Measurements from ENCODE around the gene CCT2. TPM values are rescaled to one million over a fixed set of nuclear protein-coding genes. Genes with fewer than 3 reads are reported as not detected.

CCT2 gene
- total RNA-seq, 1 donor from 2014 or later, result 224 TPM

DNA sequence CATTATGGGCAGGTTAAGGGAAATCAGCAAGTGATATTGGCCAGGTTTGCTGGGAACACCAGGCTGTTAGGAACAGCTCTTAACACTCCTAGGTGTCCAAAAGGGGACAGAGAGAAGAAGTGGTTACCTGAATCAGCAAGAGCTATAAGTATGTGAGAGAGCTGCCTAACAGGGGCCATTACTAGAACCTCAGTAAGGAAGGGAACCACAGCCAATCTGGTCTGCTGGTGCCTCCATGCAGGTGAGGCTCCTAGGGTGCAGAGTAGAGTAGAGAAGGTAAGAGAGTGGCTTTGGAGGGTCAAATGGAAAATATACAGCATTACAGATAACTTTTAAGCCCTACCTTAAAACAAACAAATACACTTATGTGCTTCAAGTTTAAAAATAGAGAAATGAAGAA, 36.6 kb upstream of the CCT2 start:
- Histone ChIP-seq H3K4me3 (ENCODE audit: low read depth, low read length) (no peak overlapping the region), H3K36me3 (ENCODE audit: control insufficient read depth, insufficient read depth, low read length) (no peaks in the 10 kb centered on the region), H3K27me3 (ENCODE audit: control insufficient read depth, insufficient read depth, low read length) (no peaks in the 10 kb centered on the region)
- TF ChIP-seq, protein P1, sequence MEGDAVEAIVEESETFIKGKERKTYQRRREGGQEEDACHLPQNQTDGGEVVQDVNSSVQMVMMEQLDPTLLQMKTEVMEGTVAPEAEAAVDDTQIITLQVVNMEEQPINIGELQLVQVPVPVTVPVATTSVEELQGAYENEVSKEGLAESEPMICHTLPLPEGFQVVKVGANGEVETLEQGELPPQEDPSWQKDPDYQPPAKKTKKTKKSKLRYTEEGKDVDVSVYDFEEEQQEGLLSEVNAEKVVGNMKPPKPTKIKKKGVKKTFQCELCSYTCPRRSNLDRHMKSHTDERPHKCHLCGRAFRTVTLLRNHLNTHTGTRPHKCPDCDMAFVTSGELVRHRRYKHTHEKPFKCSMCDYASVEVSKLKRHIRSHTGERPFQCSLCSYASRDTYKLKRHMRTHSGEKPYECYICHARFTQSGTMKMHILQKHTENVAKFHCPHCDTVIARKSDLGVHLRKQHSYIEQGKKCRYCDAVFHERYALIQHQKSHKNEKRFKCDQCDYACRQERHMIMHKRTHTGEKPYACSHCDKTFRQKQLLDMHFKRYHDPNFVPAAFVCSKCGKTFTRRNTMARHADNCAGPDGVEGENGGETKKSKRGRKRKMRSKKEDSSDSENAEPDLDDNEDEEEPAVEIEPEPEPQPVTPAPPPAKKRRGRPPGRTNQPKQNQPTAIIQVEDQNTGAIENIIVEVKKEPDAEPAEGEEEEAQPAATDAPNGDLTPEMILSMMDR (IDR thresholded peaks at IDR 0.05; ENCODE audit: insufficient read depth, low read length, poor library complexity, severe bottlenecking), result no peak
- no peak for DNase-seq (ENCODE audit: low read depth)

DNA sequence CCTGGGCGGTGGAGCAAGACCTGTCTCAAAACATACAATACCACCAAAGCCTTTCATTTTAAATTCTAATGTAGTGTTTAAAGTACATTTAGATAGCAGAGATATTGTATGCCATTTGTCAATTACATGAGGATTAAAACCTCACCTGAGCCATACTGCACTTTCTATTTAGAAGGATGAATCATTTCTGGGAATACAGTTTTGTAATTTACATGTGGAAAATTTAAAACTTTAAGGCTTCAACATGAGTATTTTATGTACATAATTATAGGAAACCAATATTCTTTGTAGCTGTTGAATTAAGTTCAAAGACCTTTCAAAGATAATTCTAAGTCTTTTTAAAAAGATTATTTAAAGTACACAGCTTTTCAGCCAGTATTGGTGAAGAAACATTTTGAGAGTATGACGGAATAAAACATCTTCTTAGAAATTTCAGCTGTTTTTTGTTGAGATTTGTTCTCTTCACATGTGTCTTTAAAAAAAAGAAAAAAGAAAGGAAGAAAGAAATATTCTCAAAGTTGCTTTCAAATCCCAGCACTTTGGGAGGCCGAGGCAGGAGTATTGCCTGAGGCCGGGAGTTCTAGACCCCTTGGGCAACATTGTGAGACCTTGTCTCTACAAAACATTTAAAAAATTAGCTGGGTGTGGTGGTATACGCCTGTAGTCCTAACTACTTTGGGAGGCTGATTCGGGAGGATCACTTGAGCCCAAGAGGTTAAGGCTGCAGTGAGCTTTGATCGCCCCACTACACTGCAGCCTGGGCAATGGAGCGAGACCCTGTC, 34.5 kb upstream of the CCT2 start:
- Histone ChIP-seq H3K36me3 (ENCODE audit: control insufficient read depth, insufficient read depth, low read length) (no peaks in the 10 kb centered on the region), H3K27me3 (ENCODE audit: control insufficient read depth, insufficient read depth, low read length) (no peaks in the 10 kb centered on the region), H3K4me3 (ENCODE audit: low read depth, low read length) (no peak overlapping the region)
- TF ChIP-seq, protein P1 (IDR thresholded peaks at IDR 0.05; ENCODE audit: insufficient read depth, low read length, poor library complexity, severe bottlenecking), result no peak
- DNase-seq (ENCODE audit: low read depth), result no peak

DNA sequence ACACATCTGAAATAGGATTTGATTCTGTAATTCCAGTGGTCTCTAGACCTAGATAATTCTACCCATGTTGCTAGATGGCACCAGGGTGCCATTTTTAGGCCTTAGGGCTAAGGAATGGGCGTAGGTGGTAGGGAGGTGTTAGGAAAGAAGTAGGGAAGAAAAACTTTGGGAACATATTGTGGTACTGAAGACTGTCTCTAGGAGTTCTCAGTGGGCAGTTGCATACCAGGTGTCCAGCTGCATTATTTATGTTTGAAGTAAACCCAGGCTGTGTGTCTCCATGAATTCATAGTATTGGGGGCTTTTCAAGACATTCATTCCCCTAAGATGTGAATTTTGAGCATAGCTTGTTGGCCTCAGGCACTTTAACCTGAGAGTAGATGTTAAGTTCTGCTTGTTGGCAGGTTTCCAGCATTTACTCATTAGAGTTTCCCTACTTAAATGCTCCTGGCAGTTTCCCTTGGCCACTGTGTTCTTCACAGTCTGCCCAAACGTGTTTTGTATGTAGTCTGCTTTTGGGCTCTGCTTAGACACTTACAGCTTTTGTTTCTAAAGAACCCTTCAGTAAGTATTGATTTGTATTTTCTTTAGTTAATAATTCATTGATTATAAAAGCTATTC, 31.5 kb upstream of the CCT2 start:
- TF ChIP-seq, protein P1 (IDR thresholded peaks at IDR 0.05; ENCODE audit: insufficient read depth, low read length, poor library complexity, severe bottlenecking), result no peak
- H3K4me3 ChIP-seq (ENCODE audit: low read depth, low read length), result no peak overlapping the region
- no peak for DNase-seq (ENCODE audit: low read depth)

DNA sequence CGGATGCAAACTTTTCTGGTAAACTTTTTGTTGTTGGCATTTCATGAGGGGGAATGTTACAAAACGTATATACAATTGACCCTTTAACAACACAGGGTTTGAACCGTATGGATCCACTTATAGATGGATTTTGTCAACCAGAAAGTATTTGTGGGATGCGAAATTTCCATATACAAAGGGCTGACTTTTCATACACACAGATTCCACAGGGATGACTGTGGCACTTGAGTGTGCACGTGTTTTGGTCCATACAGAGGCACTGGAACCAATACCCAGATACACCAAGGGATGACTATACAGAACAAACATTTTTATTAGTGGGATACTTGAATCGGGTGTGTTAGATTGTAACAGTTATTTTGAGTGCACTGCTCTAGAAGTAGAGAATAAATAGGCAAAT, 29.8 kb upstream of the CCT2 start:
- no peaks in the 10 kb centered on the region for H3K27me3 ChIP-seq (ENCODE audit: control insufficient read depth, insufficient read depth, low read length)
- no peak overlapping the region for H3K4me3 ChIP-seq (ENCODE audit: low read depth, low read length)
- DNase-seq (ENCODE audit: low read depth), result no peak
- TF ChIP-seq, protein P1 (IDR thresholded peaks at IDR 0.05; ENCODE audit: insufficient read depth, low read length, poor library complexity, severe bottlenecking), result no peak
- no peaks in the 10 kb centered on the region for H3K36me3 ChIP-seq (ENCODE audit: control insufficient read depth, insufficient read depth, low read length)

More for the DNA sequence above, 31.5 kb upstream of the CCT2 start:
- no peaks in the 10 kb centered on the region for H3K36me3 ChIP-seq (ENCODE audit: control insufficient read depth, insufficient read depth, low read length)
- H3K27me3 ChIP-seq (ENCODE audit: control insufficient read depth, insufficient read depth, low read length), result no peaks in the 10 kb centered on the region

DNA sequence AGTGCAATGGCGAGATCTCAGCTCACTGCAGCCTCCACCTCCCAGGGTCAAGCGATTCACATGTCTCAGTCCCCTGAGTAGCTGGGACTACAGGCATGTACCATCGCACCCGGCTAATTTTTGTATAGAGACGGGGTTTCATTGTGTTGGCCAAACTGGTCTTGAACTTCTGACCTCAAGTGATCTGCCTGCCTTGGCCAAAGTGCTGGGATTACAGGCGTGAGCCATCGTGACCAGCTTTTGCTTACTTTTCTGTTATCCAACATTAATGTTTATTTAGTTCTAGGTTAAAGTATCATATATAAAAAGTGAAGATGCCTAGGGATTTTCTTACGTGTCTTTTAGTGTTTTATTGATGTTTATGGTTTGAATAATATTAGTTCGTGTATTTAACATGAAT, 28.9 kb upstream of the CCT2 start:
- DNase-seq (ENCODE audit: low read depth), result no peak
- Histone ChIP-seq H3K36me3 (ENCODE audit: control insufficient read depth, insufficient read depth, low read length) (no peaks in the 10 kb centered on the region), H3K27me3 (ENCODE audit: control insufficient read depth, insufficient read depth, low read length) (no peaks in the 10 kb centered on the region), H3K4me3 (ENCODE audit: low read depth, low read length) (no peak overlapping the region)
- TF ChIP-seq, protein P1 (IDR thresholded peaks at IDR 0.05; ENCODE audit: insufficient read depth, low read length, poor library complexity, severe bottlenecking), result no peak

All from kidney epithelial cell (primary cell).